DOHH2 (cell line): Measurements from ENCODE around the gene WDFY4.

Source experiments
- H3F3A ChIP-seq: fragments of 200-600 bp; sonication (generic), shearing (Covaris generic); 2 replicates; pipeline ENCODE4 v1.6.0; 2016; ENCODE audit warnings: antibody characterized with exemption, mild to moderate bottlenecking; ENCODE audit not compliant: control insufficient read depth, insufficient read depth
- H3K27ac ChIP-seq: fragments of 200-600 bp; sonication (generic); 2 replicates; pipeline ENCODE4 v1.5.1; 2014; ENCODE audit warnings: low read depth, mild to moderate bottlenecking, low read length, moderate library complexity
- H3K27me3 ChIP-seq: fragments of 200-600 bp; sonication (generic); 2 replicates; pipeline ENCODE4 v1.6.1; 2014; ENCODE audit warnings: mild to moderate bottlenecking, low read length, mixed read lengths; ENCODE audit not compliant: control insufficient read depth
- H3K36me3 ChIP-seq: fragments of 200-600 bp; sonication (generic); 2 replicates; pipeline ENCODE4 v1.6.1; 2014; ENCODE audit warnings: mild to moderate bottlenecking, low read length, moderate library complexity, mixed read lengths; ENCODE audit not compliant: control insufficient read depth
- H3K4me1 ChIP-seq: fragments of 200-600 bp; sonication (generic); 2 replicates; pipeline ENCODE4 v1.6.1; 2014; ENCODE audit warnings: mild to moderate bottlenecking, low read length, mixed read lengths; ENCODE audit not compliant: control insufficient read depth
- H3K4me2 ChIP-seq: fragments of 200-600 bp; sonication (generic); 2 replicates; pipeline ENCODE4 v1.6.0; 2014; ENCODE audit warnings: mild to moderate bottlenecking, low read length, moderate library complexity
- H3K4me3 ChIP-seq: fragments of 200-600 bp; sonication (generic); 2 replicates; pipeline ENCODE4 v1.5.1; 2014; ENCODE audit warnings: mild to moderate bottlenecking, low read length, mixed read lengths
- H3K79me2 ChIP-seq: fragments of 200-600 bp; sonication (generic); 2 replicates; pipeline ENCODE4 v1.6.1; 2014; ENCODE audit warnings: mild to moderate bottlenecking, low read length, mixed read lengths; ENCODE audit not compliant: control insufficient read depth
- H3K9me2 ChIP-seq: fragments of 200-600 bp; sonication (generic); replicated peaks from 2 replicates; pipeline ENCODE4 v1.6.1; 2014; ENCODE audit warnings: mild to moderate bottlenecking, low read length, mixed read lengths; ENCODE audit not compliant: control insufficient read depth
- H3K9me3 ChIP-seq: fragments of 200-600 bp; sonication (generic); 2 replicates; pipeline ENCODE4 v1.6.1; 2014; ENCODE audit warnings: antibody characterized with exemption, low read length, mixed read lengths; ENCODE audit not compliant: control insufficient read depth, insufficient read depth
- H4K20me1 ChIP-seq: fragments of 200-600 bp; sonication (generic); 2 replicates; pipeline ENCODE4 v1.6.0; 2014; ENCODE audit warnings: low read depth, mild to moderate bottlenecking, antibody characterized with exemption, low read length, moderate library complexity; ENCODE audit not compliant: control insufficient read depth, insufficient read depth
- CTCF ChIP-seq: fragments of 200-600 bp; sonication (generic); IDR thresholded peaks from one replicate; pipeline ENCODE4 v1.5.1; 2014; ENCODE audit warnings: antibody characterized with exemption, mild to moderate bottlenecking, low read depth, low read length; ENCODE audit not compliant: poor library complexity, severe bottlenecking
- EZH2phosphoT487 ChIP-seq: fragments of 200-600 bp; sonication (generic); IDR thresholded peaks from 2 replicates; pipeline ENCODE4 v1.6.1; 2017; ENCODE audit warnings: borderline replicate concordance, mild to moderate bottlenecking, antibody characterized with exemption, low read length, moderate library complexity, mixed read lengths

WDFY4 gene

DNA sequence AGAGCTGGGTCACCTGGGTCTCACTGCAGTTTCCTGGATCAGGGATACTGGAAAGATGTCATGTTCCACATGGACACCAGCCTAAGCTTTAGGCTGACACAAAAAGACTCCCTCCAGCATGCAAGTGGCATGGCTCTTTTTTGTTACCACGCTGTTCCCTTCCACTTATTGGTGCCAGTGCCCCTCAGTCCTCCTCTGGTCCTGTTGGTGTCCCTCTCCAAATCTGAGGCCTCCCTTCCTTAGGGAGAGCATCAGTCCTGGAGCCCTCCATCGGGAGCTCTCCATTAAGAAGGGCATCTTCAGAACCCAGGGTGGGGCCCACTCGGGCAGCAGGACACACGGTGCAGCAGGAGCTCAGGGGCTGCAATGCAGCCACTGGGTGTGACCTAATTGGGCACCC is 331.0 kb downstream of the WDFY4 start:
- Histone ChIP-seq H3K9me3 (no peaks in the 10 kb centered on the region), H3K79me2 (no peaks in the 10 kb centered on the region), H3K27ac (no peak overlapping the region), H3K4me3 (no peak overlapping the region), H3K4me2 (no peak overlapping the region), H3K36me3 (no peaks in the 10 kb centered on the region), H3K9me2 (no peaks in the 10 kb centered on the region), H3K4me1 (no peaks in the 10 kb centered on the region), H4K20me1 (no peaks in the 10 kb centered on the region), H3F3A (no peaks in the 10 kb centered on the region), H3K27me3 (no peaks in the 10 kb centered on the region)
- TF ChIP-seq EZH2phosphoT487 (no peak), CTCF (no peak)

GRCh38 chr10:49021685-49022084 is 337.0 kb downstream of the WDFY4 start:
- no peaks in the 10 kb centered on the region for H3K79me2 ChIP-seq
- H3K4me3 ChIP-seq = no peak overlapping the region
- TF ChIP-seq EZH2phosphoT487 (no peak), CTCF (no peak)
- no peaks in the 10 kb centered on the region for H3K27me3 ChIP-seq
- no peak overlapping the region for H3K4me2 ChIP-seq
- no peaks in the 10 kb centered on the region for H3K36me3 ChIP-seq
- H3K4me1 ChIP-seq = no peaks in the 10 kb centered on the region
- no peaks in the 10 kb centered on the region for H4K20me1 ChIP-seq
- H3K9me3 ChIP-seq = no peaks in the 10 kb centered on the region
- no peak overlapping the region for H3K27ac ChIP-seq
- no peaks in the 10 kb centered on the region for H3K9me2 ChIP-seq
- no peaks in the 10 kb centered on the region for H3F3A ChIP-seq

DNA sequence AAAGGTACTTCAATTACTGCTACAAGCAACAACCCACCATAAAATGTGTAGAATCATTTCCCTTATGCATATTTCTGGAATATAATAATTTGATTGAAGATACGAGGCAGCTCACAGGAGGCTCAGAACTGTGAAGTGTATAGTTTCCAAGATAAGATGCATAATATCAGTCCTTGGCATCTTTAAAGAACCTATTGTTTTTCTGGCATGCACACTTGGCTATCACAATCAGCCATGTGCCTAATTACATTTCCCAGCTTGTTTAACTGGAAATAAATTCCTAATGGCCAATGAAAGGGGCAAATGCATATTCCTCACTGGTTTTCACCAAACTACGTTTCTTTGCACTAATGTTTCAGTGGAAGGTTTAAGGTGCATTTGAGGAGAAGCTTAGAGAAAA is 338.4 kb downstream of the WDFY4 start:
- Histone ChIP-seq H3K4me2 (no peak overlapping the region), H3K27me3 (0 out of 2 replicates have a peak, but pooled peaks cover under 1% of the 10 kb centered on the region), H3K4me3 (no peak overlapping the region), H3K9me2 (no peaks in the 10 kb centered on the region), H3K27ac (no peak overlapping the region), H3K4me1 (no peaks in the 10 kb centered on the region), H3F3A (no peaks in the 10 kb centered on the region), H3K79me2 (no peaks in the 10 kb centered on the region), H4K20me1 (no peaks in the 10 kb centered on the region), H3K9me3 (no peaks in the 10 kb centered on the region), H3K36me3 (no peaks in the 10 kb centered on the region)
- TF ChIP-seq CTCF (no peak), EZH2phosphoT487 (no peak)

GRCh38 chr10:49023752-49024151 is 339.1 kb downstream of the WDFY4 start:
- no peak overlapping the region for H3K27ac ChIP-seq
- H3K4me2 ChIP-seq = no peak overlapping the region
- no peaks in the 10 kb centered on the region for H3K9me2 ChIP-seq
- peaks cover 7% of the 10 kb centered on the region; the same call in 1 of the 2 replicates for H3K27me3 ChIP-seq
- H3K79me2 ChIP-seq = no peaks in the 10 kb centered on the region
- H3K4me3 ChIP-seq = no peak overlapping the region
- no peaks in the 10 kb centered on the region for H3K4me1 ChIP-seq
- no peaks in the 10 kb centered on the region for H4K20me1 ChIP-seq
- H3K36me3 ChIP-seq = no peaks in the 10 kb centered on the region
- TF ChIP-seq EZH2phosphoT487 (no peak), CTCF (no peak)
- H3F3A ChIP-seq = no peaks in the 10 kb centered on the region
- no peaks in the 10 kb centered on the region for H3K9me3 ChIP-seq
